ENCODE data around the gene CCL11.
A peak's percentile ranks its signal among the peaks of the same experiment; 100 is the strongest.

- TF ChIP-seq CTCF (IDR thresholded peaks at IDR 0.05): no peak
- peak; percentile 29; the same call in 1 of the 2 replicates for TF ChIP-seq POLR2AphosphoS5 (IDR thresholded peaks at IDR 0.05; ENCODE audit: low read depth, low read length)
- no peak for TF ChIP-seq SIN3A (IDR thresholded peaks at IDR 0.05; ENCODE audit: borderline replicate concordance, insufficient read depth, low read depth, low read length)
- no peak for TF ChIP-seq REST (IDR thresholded peaks at IDR 0.05; ENCODE audit: insufficient read depth in 1 of 2, low read depth in 2 of 2, low read length in 1 of 2)
These were observed 31.4 kb upstream of the CCL11 start for GRCh38 chr17:34254146-34254545.

Measured in Panc1 (cell line).